ENCODE measurements around the gene PRKCB. TPM values are rescaled to one million over a fixed set of nuclear protein-coding genes. Genes with fewer than 3 reads are reported as not detected.

PRKCB gene
- total RNA-seq, 1 experiment from 2014 or later: under 0.01 TPM

GRCh38 chr16:23966597-23967394 is 131.0 kb downstream of the PRKCB start:
- no peak for DNase-seq (ENCODE audit: low spot score)

GRCh38 chr16:23967775-23968174 is 132.0 kb downstream of the PRKCB start:
- no peak for DNase-seq (ENCODE audit: low spot score)

GRCh38 chr16:23968176-23968575 is 132.4 kb downstream of the PRKCB start:
- no peak for DNase-seq (ENCODE audit: low spot score)

DNA sequence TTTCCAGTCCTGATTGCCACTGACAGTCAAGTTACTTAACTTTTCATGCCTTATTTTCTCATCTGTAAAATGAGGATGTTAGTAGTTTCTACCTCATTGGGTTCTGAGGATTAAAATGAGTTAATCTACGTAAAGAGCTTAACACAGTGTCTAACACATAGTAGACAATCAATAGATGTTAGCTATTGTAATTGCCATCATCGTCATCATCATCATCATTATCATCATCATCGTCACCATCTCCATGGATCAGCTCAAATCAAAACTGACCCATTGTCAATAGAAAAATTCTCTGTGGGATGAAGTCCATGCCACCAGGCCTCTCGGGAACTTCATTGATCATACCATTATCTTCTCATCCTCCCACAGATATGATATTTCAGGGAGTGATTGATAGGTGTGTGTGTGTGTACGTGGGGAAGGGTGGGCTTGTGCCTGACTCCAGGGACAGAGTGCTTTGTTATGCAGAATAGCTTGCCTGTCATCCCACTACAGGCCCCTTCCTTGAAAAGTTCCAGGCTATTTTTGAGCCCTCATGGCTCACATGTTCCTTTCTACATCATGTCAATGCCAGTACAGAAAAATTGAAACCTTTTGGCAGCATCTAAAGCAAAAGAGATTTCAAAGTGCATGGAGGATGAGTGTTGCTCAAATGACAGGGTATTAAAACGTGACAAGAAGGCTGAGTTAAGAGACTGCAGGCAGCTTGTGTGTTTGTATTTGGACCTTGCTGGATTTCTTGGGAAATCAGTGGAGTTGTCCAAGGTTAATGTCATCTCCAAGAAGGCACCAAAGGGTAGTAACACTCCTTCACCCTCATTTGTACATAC is 133.9 kb downstream of the PRKCB start:
- no peak for DNase-seq (ENCODE audit: low spot score)

- DNase-seq (ENCODE audit: low spot score): no peak
These were observed 138.4 kb downstream of the PRKCB start for GRCh38 chr16:23974223-23974622.

GRCh38 chr16:23975293-23975692 is 139.5 kb downstream of the PRKCB start:
- no peak for DNase-seq (ENCODE audit: low spot score)

DNA sequence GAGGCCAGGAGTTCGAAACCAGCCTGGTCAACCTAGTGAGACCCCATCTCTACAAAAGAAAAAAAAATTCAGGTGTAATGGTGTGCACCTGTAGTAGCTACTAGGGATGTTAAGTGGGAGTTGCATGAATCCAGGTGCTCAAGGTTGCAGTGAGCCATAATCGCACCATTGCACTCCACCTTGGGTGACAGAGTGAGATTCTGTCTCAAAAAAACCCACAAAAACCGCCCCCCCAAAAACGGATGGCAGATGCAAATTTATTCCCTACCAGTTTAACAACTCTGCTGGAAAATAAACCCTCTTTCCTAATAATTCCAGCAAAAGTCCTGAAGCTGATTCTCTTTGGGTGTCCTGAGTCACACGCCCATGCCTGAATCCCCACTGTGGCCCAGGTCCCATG is 140.3 kb downstream of the PRKCB start:
- no peak for DNase-seq (ENCODE audit: low spot score)

DNA sequence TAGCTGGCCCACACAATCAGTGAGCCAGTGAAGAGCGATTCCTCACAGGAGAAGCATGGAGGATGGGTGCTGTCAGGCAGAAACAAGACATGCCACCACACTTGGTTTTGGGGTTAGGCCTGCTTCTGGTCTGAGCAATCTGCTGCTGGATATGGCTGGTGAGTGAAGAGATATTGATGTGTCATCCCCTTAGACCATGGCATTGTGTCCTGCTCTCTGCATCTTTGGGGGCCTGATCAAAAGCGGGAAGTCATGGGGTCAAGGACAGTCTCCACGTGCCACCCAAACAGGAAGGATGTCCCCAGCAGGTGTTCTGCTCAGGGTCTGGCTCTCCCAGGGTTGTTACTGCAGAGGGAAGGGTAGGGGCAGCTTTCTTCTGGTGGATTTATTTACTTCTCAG is 140.7 kb downstream of the PRKCB start:
- DNase-seq (ENCODE audit: low spot score): no peak

GRCh38 chr16:23979441-23979840 is 143.7 kb downstream of the PRKCB start:
- no peak for DNase-seq (ENCODE audit: low spot score)

DNA sequence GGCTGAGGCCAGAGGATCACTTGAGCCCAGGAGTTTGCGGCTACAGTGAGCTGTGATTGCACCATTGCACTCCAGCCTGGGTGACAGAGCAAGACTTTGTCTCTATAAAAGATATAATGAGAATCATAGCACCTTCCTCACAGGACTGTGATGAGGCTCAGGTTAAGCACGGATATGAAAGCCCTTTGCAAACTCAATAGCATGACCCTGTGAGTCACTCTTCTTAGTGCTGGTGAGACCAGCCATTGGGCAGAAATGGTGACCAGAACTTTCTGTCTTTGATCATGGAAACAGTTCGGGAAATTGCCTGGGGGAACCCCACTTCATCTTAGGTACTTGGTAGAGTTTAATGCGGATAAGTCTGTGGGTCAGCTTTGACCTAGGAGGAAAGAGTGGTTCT is 144.2 kb downstream of the PRKCB start:
- DNase-seq (ENCODE audit: low spot score): no peak

DNA sequence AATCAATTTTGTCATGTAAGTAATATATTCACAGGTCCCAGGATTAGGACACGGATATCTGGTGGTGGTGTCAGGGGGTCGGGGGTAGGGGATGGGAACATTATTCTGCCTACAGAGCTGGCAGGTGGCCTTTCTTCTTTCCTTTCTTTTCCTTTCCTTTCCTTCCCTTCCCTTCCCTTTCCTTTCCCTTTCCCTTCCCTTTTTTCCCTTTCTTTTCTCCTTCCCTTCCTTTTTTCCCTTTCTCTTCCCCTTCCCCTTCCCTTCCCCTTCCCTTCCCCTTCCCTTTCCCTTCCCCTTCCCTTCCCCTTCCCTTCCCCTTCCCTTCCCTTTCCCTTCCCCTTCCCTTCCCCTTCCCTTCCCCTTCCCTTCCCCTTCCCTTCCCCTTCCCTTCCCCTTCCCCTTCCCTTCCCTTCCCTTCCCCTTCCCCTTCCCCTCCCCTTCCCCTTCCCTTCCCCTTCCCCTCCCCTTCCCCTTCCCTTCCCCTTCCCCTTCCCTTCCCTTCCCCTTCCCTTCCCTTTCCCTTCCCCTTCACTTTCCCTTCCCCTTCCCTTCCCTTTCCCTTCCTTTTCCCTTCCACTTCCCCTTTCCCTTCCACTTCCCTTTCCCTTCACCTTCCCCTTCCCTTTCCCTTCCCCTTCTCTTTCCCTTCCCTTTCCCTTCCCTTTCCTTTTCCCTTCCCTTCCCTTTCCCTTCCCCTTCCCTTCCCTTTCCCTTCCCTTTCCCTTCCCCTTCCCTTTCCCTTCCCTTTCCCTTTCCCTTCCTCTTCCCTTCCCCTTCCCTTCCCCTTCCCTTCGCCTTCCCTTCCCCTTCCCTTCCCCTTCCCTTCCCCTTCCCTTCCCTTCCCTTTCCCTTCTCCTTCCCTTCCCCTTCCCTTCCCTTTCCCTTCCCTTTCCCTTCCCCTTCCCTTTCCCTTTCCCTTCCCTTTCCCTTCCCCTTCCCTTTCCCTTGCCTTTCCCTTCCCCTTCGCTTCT is 145.9 kb downstream of the PRKCB start:
- DNase-seq (ENCODE audit: low spot score): no peak

- no peak for DNase-seq (ENCODE audit: low spot score)
These were observed 150.7 kb downstream of the PRKCB start for GRCh38 chr16:23986455-23986854.

DNA sequence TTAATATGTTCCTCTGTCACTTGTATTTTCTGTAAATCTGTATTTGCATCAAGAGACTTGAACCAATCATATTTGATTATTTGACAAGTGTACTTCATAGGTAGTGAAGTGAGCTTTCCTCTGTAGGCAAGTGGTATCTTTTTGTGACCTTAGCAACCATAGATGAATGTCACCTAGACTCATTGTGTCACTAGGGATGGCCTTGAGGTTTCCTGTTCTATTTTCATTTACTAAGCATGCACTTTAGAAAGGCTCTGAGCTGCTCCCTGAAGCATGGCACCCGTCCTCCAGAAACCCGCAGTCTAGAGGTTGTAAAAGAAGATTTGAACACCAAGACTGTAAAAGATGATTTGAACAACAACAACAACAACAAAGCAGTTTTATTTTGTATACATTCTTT is 151.7 kb downstream of the PRKCB start:
- no peak for DNase-seq (ENCODE audit: low spot score)

GRCh38 chr16:23990507-23990906 is 154.7 kb downstream of the PRKCB start:
- no peak for DNase-seq (ENCODE audit: low spot score)

DNA sequence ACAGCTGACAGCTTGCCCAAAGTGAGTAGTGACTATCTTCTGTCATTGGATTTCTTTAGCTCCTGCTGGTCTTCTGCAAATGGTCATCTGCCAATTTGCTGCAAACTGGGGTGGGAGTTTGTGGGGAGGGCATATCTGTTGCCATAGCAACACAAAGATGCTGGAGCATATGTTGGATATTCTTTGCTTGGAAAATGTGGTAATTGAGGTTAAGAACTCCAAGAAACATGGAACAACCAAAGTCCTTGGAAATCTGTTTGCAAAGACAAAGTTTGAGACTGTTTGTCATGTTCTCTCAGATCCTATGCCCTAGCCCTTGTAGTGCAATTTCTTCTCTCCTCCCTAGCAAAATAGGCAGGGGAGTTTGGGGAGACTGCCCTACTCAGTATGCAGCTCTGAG is 155.3 kb downstream of the PRKCB start:
- DNase-seq (ENCODE audit: low spot score): no peak

DNA sequence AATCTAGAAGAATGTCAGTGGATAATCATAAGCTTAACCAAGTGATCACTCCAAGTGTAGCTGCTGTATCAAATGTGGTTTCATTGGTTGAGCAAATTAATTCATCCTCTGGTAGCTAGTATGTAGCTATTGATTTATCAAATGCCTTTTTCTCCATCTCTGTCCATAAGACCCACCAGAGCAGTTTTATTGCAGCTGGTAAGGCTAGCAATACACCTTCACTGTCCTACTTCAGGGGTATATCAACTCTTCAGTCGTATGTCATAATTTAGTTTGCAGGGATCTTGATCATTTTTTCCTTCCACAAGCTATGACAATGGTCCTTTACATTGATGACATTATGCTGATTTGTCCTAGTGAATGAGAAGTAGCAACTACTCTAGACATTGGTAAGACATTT is 158.8 kb downstream of the PRKCB start:
- no peak for DNase-seq (ENCODE audit: low spot score)

GRCh38 chr16:23996258-23996955 is 160.6 kb downstream of the PRKCB start:
- DNase-seq (ENCODE audit: low spot score): no peak

- no peak for DNase-seq (ENCODE audit: low spot score)
These were observed 163.0 kb downstream of the PRKCB start for GRCh38 chr16:23998771-23999170.

- DNase-seq (ENCODE audit: low spot score): no peak
These were observed 163.9 kb downstream of the PRKCB start for GRCh38 chr16:23999663-24000062.

DNA sequence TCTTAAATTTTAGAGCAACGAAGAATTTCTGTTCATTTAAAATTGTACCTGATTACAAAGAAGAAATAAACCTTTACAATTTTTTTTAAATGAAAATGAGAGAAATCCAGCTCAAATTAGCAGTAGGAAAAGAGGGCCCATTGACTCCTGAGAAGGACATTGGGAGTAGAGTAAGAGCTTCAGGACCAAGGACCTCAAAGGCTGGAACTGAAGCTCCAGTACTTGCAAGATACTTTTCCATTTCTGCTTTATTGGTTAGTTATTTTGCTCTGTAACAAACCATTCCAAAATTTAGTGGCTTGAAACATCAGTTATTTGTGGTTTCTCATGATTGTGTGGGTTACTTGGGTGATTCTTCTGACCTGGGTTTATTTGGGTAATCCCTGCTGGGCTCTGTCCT is 165.9 kb downstream of the PRKCB start:
- DNase-seq (ENCODE audit: low spot score): no peak

DNA sequence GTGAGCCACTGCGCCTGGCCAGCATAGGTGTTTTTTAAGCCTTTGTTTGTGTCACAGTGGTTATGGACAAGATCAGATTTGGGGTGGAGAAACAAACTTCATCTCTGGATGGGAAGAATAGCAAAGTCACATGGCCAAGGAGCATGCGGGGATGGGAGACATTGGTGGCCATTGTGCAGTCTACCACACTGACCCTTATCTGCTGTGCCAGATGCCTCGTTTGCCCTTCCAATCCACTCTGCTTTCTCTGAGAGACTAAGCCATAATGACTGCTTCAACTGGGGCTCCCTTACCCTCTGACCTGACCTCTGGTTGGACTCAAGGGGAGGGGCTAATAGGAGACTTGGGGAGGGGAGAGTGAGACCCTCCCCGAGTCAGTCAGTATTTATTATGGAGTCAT is 166.8 kb downstream of the PRKCB start:
- no peak for DNase-seq (ENCODE audit: low spot score)
